NCI-H187 (cell line): Measurements from ENCODE around the gene IQCE.
"Not testable (repeated sequence)": the region's sequence is repeated elsewhere in the genome, so short reads cannot be mapped to it uniquely, and the experiment has no call there.

Source experiments
- DNase-seq, 2 experiments: peaks; one replicate each; lab custom pipeline; 2025; lab: John Stamatoyannopoulos, UW

IQCE gene

DNA sequence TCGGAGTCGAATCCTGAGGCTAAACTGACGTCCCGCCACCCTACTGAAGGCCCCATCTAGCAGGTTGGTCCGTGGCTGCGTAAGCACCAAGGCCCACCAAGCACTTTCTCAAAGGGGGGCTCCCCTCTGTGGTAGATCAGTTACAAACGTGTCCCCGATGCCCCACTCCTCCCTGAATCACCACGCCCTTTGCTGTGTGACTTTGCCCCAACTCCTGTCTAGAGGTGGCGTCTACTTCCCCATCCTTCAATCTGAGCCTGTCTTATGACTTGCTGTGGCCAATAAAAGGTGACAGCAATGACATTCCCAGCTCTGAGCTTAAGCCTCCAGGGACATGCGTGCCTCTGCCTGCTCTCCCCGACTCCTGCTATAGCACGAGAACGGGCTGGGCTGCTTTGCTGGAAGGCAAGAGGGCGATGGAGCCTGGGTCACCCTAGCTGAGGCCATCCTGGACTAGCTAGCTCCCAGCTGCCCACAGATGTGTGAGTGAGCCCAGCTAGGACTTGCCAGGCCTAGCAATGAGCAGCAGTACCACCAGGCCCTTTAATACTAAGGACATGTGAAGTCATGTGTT is 26.5 kb upstream of the IQCE start:
- peak in 1 of 2 experiments; percentile 32 for DNase-seq

GRCh38 chr7:2532816-2533215 is 26.0 kb upstream of the IQCE start:
- DNase-seq = not testable (repeated sequence)

DNA sequence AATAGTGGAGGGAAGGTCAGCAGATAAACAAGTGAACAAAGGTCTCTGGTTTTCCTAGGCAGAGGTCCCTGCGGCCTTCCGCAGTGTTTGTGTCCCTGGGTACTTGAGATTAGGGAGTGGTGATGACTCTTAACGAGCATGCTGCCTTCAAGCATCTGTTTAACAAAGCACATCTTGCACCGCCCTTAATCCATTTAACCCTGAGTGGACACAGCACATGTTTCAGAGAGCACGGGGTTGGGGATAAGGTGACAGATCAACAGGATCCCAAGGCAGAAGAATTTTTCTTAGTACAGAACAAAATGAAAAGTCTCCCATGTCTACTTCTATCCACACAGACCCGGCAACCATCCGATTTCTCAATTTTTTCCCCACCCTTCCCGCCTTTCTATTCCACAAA is 25.2 kb upstream of the IQCE start:
- not testable (repeated sequence) for DNase-seq

GRCh38 chr7:2534214-2534613 is 24.6 kb upstream of the IQCE start:
- DNase-seq = not testable (repeated sequence)

- DNase-seq = not testable (repeated sequence)
Measured at GRCh38 chr7:2535872-2536627, 22.7 kb upstream of the IQCE start.

- DNase-seq = no peak
Measured at GRCh38 chr7:2537981-2538851, 20.6 kb upstream of the IQCE start.

- no peak for DNase-seq
Measured at GRCh38 chr7:2539031-2539911, 19.5 kb upstream of the IQCE start.

GRCh38 chr7:2540133-2540532 is 18.6 kb upstream of the IQCE start:
- no peak for DNase-seq

- DNase-seq = no peak
Measured at GRCh38 chr7:2540641-2541051, 18.1 kb upstream of the IQCE start.

GRCh38 chr7:2541291-2542010 is 17.3 kb upstream of the IQCE start:
- no peak for DNase-seq

- DNase-seq = no peak
Measured at GRCh38 chr7:2542011-2542915, 16.5 kb upstream of the IQCE start.

- DNase-seq = no peak
Measured at GRCh38 chr7:2542916-2543871, 15.6 kb upstream of the IQCE start.

DNA sequence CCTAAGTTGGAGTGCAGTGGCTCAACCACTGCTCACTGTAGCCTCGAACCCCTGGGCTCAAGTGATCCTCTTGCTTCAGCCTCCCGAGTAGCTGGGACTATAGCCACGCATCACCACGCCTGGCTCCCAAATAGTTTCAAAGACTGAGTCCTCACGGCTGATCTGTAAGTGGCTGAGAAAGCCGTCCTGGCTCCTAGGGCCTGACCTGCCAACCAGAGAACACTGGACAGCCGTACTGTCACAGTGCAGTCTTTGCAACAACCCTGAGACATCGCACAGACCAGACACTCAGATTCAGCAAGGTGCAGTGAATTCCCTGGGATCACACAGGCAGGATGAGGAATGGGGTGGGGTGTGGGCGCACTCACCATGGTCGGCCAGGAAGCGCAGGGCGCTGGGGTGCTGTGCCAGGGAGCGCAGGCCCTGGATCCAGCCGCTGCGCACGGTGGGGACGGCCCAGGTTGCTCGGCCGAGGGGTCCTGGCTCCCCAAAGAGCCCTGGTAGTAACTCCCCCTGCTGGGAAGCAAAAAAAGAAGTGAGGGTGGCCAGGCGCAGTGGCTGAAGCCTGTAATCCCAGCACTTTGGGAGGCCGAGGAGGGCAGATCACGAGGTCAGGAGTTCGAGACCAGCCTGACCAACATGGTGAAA is 14.1 kb upstream of the IQCE start:
- DNase-seq = no peak

GRCh38 chr7:2545746-2546425 is 12.9 kb upstream of the IQCE start:
- DNase-seq = no peak

DNA sequence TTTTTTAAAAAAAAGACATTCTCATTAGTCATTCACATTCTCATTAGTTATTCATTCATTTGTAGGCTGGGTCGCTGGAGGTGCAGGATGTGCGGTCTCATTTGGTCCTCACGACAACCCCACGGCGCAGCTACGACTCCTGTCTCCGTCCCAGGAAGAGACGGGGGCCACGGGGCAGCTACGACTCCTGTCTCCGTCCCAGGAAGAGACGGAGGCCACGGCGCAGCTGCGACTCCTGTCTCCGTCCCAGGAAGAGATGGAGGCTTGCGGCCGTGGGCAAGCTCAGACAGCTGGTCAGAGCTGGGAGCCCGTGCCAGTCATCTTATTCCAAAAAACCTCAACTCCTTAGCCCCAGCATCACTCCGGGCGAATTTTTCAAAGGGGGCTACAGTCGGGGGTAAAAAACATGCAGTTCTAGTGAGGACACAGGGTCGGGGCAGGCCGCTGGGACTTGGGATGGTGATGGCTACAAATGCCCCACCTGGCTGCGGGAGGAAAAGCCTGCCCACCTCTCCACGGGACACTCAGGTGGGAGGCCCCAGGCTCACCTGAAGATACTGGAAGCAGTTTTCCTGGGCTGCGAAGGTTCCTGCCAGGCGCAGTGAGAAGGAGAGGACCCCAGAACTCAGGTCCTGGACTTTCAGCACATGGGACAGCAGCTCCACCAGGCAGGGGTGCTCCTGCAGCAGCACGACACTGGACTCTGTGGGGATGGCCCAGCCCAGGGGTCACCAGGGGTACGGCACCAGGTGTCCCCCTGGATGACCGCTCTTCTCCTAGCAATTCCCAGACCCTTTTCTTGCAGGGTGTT is 11.8 kb upstream of the IQCE start:
- no peak for DNase-seq

DNA sequence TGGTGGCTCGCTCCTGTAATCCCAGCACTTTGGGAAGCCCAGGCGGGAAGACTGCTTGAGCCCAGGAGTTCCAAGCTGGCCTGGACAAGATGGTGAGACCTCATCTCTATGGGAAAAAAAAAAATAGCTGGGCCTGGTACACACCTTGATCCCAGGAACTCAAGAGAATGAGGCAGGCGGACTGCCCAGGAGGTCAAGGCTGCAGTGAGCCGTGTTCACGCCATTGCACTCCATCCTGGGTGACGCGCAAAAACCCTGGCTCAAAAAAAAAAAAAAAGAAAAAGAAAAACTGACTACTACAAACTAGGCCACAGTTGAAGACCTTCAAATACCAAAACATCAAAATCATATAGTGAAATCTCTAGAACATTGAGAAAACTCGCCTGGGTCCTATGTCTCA is 7.4 kb upstream of the IQCE start:
- no peak for DNase-seq

DNA sequence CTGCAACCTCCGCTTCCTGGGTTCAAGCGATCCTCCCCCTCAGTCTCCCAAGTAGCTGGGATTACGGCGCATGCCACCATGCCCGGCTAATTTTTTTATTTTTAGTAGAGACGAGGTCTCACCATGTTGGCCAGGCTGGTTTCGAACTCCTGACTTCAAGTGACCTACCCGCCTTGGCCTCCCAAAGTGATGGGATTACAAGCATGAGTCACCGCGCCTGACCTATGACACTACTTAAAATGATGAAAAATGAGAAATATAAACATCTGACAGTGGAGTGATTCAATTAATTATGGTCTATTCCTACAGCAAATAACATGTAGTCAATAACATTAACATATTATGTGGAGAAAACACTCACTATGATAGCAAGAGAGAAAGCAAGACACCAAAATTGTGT is 5.7 kb upstream of the IQCE start:
- DNase-seq = no peak
